ENCODE data around the gene ATP1A3.
"Not testable (repeated sequence)": the region's sequence is repeated elsewhere in the genome, so short reads cannot be mapped to it uniquely, and the experiment has no call there.

The ATP1A3 gene

GRCh38 chr19:41945135-41945766 is 48.8 kb downstream of the ATP1A3 start:
- peak; percentile 48 for DNase-seq (ENCODE audit: low read depth)

DNA sequence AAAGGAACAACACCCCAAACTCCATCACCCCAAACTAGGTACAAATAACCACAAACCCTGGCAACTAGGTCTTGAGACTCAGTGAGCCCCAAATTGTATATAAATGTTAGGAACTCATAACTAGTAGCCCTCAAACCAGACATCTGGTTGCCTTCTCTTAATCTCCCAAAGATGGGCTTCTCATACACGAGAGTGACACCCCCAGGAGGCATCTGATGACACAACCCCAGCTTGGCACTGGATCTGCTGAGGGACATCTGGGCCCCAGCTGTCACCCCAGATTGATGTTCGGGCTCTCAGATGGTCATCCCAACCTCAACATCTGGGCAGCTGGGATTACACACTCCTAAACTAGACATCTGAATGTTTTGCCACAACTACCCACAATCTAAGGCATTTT is 49.7 kb downstream of the ATP1A3 start:
- no peak for DNase-seq (ENCODE audit: low read depth)

DNA sequence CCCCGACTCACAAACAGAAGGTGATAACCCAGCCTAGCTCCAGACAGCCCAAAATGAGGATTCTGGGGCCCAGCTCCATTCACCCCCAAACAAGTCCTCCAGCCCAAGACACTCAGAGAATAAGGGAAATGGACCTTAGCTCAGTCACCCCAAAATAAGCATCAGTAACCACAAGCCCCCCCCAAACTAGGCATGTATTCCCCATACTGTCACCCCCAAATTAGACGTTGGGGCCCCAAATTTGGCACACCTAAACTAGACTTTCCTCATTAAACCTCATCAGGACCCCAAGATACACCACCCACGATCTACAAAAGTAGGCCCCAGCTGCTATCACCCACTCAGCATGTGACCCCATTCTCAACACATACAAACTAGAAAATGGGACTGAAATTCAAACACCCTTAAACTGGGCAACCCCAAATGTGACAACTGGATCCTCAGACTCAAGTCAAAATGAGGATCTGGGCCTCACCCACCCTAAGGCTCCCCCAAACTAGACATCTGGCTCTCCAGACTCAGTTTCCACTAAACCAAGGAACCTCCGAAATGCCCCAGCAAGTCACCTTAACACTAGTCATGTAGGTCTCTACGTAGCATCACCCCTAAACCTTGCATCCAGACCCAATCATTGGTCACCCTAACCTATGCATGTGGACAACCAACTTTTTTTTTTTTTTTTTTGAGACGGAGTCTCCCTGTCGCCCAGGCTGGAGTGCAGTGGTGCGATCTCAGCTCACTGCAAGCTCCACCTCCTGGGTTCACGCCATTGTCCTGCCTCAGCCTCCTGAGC is 52.4 kb downstream of the ATP1A3 start:
- DNase-seq (ENCODE audit: low read depth) = no peak

GRCh38 chr19:41940731-41941409 is 53.2 kb downstream of the ATP1A3 start:
- no peak for DNase-seq (ENCODE audit: low read depth)

DNA sequence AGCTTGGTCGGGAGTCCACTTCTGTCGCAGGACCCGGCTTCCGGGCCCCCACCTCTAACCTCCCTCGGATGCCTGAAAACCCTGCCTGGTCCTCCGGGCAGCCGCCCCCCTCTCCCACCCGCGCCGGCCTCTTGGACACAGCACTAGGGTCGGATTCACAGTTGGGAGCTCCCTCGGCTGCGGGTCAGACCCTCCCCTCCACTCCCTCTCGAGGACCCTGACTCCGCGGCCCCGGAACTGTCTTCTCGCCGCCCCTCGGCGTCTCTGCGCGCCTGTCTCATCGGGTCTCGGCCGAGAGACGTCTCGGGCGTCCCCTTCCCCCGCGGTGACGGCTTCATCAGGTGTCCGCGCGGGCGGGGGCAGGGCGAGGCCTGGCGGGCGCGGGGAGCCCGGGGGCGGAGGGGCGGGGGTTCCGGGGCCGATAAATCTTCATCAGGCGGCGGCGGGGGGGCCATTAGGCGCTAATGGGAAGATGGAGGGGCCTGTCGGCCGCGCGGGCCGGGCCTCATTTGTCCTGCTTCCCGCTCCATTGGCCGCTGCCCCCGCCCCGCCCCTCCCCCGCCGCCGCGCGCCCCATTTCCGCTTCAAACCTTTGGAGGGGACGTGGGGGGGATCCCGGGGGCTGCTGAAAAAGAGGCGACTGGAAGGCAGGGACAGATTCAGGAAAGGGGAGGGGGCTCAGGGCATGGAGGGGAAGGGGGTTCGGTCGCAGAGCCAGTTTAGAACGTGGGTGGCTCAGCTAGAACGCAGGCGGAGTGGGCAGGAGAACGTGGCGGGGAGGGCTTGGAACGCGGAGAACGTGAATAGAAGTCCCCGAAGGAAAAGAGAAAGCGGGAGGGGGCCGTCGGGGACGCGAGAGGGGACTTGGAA is 53.9 kb downstream of the ATP1A3 start:
- DNase-seq (ENCODE audit: low read depth) = no peak

DNA sequence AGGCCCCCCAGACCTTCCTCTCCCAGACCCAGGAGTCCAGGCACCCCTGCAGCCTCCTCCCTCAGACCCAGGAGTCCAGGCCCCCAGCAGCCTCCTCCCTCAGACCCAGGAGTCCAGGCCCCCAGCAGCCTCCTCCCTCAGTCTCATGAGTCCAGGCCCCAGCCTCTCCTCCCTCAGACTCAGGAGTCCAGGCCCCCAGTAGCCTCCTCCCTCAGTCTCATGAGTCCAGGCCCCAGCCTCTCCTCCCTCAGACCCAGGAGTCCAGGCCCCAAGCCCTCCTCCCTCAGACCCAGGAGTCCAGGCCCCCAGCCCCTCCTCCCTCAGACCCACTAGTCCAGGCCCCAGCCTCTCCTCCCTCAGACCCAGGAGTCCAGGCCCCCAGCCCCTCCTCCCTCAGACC is 54.8 kb downstream of the ATP1A3 start:
- DNase-seq (ENCODE audit: low read depth) = not testable (repeated sequence)

DNA sequence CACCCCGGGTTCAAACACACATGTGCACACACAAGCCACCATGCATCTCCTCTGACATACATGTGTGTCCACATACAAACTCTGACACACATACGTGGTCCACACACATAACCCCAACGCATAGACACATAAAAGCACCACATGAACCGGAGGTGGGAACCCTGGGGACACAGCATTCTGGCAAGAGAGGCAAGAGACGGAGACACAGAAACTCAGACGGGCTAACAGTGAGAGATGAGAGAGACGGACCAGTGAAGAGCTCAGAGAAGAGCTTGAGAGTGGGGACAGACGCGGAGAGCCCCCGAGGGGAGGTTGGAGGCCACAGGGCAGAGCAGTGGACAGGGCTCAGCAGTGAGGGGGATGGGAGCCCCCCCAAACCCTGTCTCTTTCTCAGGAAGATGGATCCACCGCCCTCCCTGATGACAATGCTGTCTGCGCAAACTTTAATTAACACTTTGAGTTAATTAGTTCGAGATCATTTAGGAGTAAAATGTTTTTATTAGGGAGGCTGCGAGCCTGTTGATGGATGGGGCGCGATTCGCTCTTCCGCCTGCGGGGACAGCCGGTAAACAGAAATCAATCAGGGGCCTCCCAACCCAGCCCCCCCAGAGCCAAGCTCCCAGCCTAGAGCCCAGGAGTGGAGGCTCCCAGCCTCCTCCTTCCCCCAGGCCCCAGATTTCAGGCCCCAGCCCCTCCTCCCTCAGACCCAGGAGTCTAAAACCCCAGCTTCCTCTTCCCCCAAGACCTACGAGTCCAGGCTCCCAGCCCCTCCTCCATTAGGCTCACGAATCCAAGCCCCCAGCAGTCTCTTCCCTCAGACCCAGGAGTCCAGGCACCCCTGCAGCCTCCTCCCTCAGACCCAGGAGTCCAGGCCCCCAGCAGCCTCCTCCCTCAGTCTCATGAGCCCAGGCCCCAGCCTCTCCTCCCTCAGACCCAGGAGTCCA is 56.2 kb downstream of the ATP1A3 start:
- no peak for DNase-seq (ENCODE audit: low read depth)

DNA sequence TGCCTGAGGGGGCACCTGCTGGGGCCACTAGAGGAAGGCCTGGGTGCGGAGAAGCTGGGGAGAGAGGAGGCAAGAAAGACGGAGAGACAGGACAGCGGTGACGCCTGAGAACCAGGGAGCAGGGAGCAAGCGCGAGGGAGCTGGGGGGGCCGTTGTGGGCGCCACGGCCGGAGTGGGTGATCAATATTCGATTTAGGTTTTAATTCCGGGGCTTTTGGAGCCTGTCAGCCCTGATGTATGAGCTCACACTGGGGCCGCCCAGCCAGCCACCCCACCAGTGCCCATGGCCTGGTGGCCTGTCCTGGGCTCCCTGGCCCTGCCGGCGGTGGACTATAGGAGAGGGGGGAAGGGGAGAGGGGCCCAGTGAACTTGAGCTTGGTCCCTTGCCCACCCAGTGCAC is 57.1 kb downstream of the ATP1A3 start:
- DNase-seq (ENCODE audit: low read depth) = no peak

- no peak for DNase-seq (ENCODE audit: low read depth)
These were observed 57.6 kb downstream of the ATP1A3 start for GRCh38 chr19:41936416-41936850.

DNA sequence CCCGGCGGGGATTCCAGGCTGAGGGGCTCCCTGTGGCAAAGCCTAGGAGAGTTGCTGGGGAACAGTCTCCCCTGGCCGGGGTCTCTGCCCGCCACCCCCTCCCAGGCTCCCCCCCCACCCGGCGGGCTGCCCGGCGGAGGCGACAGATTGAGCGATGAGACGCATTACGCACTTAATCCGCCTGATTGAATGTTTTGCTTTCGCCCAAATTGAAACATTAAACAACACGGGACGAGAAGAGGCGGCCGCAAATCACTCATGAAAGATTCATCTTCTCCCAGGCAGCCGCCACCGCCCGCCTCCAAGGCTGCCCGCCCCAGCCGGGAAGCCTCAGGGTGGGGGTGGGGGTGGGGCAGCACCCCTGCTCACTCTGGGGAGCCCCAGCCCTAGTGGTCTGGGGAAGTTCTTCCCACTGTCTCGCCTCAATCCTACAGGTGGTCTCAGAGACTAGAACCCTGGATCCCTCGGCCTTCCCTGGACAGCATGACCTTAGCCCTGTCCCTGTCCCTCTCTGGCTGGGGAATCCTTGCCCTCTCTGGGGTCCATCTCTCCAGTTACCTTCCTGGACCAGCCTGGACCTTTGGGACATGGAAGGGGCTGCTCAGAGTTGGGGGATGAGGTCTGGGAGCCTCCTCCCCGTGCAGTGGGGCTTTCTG is 58.1 kb downstream of the ATP1A3 start:
- no peak for DNase-seq (ENCODE audit: low read depth)

DNA sequence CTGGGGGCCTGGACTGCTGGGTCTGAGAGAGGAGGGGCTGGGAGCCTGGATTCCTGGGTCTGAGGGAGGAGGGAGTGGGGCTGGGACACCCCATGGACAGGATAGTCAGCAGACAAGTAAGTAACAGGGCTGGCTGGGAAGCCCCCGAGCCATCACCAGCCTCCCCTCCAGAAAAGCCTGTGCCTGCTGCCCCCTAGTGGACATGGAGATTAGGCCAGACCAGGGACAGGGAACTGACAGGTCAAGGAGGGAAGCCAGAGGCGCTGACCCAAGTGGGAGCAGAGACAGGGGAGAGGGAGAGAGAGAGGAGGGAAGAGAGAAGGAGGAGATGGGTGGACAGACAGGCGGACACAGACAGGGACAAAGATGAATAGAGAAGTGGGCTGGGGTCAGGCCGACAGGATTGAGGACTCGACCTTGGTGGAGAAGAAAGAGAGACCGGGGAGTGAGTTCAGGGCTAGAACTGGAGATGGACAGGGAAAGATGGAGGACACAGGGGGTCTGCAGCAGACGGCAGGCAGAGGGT is 59.1 kb downstream of the ATP1A3 start:
- DNase-seq (ENCODE audit: low read depth) = peak; percentile 45

DNA sequence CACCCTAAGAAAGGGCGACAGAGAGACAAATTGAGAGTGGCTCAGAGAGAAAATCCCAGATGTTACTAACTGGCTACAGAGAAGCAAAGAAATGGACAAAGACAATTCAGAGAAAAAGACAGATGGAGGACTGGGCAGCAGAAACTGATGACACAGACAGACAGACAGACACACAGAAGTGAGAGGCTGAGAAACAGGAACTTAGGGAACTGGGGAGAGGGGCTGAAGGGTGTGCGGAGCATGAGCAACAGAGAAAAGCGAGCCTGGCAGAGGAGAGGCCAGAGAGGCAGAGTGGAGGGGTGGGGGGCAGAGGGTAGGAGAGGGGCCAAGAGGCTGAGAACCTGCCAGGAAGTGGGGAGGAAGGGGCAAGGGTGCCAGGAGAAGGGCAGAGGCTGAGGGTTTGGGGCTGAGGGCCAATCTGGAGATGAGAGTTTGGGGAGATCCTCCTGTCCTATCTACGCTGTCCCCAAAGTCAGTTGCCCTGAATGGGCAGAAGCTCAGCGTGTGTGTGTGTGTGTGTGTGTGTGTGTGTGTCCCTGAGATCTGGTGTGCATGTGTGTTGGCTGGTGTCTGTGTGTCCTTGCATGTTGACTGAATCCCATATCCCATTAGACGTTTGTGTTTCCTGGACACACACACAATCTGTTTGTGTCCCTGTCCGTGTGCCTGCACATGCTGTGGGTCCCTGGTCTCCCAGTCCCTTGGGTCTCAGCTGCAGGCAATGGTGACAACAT is 60.2 kb downstream of the ATP1A3 start:
- DNase-seq (ENCODE audit: low read depth) = no peak

GRCh38 chr19:41932720-41933332 is 61.2 kb downstream of the ATP1A3 start:
- no peak for DNase-seq (ENCODE audit: low read depth)

DNA sequence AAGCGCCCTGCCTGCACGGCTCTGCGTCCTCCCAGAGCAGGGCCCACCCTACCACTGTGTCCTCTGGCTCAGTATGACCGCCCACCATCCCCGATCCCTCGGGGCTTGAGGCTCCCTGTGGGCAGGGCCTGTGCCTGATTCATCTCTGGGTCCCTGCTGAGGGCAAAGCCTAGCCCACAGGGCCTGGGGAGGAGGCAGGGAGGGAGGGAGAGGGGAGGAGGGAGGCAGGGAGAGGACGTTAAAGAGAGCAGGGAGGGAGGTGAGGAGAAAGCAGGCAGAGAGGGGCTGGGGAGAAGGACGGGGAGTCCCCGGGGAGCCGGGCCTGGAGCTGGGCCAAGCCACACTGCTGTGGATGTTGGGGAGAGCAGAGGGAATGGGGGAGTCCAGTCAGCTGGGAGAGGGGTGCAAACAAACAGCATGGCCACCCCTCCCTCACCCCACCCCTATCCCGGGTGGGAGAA is 61.7 kb downstream of the ATP1A3 start:
- no peak for DNase-seq (ENCODE audit: low read depth)

DNA sequence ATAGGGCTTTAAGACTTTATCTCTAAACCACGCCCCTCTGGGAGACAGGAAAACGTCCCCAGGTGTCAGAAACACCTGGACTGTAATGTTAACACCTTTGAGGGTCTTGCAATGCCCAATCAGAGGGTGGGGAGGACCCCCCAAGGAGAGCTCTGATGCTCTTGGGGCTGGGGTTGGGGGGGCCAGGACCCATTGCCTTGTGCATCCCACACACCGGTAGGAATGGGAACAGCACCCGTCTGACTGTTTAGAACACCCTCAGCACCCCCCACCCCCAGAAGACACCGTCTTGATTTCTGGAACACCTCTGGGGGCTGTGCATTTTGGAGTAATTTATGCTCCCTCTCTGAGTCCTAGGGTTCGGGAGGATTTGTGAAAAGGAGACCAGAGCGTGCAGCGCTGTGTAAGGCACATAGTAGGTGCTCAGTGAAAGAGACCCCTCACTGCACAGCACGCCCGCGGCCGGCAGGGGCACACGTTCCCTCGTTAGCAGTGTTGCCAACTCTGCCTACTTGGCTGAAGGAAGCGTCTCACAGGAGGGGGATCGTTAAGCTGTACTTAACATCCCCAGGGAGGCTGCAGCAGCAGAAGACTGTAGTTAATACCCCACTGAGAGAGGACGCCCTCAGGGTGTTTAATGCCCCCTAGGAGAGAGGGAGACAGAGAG is 63.0 kb downstream of the ATP1A3 start:
- no peak for DNase-seq (ENCODE audit: low read depth)

GRCh38 chr19:41930322-41930722 is 63.7 kb downstream of the ATP1A3 start:
- no peak for DNase-seq (ENCODE audit: low read depth)

GRCh38 chr19:41929536-41930071 is 64.4 kb downstream of the ATP1A3 start:
- no peak for DNase-seq (ENCODE audit: low read depth)

Measured in stimulated activated CD8-positive, alpha-beta memory T cell treated with anti-CD3 and anti-CD28 coated beads, Interleukin-15, amount 100 ng/mL, for 24 hours (primary cell).